Body of pancreas (tissue), 4 donors: ENCODE data around the gene GMDS. TPM values are rescaled to one million over a fixed set of nuclear protein-coding genes. Genes with fewer than 3 reads are reported as not detected.

ENCODE experiments used
- ATAC-seq: fragments of 150-250 bp; one replicate; pipeline ENCODE4 v1.9.1; 2016
- DNase-seq, 4 donors: peaks; one replicate each; pipeline ENCODE4 v3.0.0-alpha.2; 2019
- H3K27ac ChIP-seq, 4 donors: fragments of 200-600 bp; sonication (generic); 1 replicate in 3 of 4; 2 replicates in 1 of 4; pipeline versions ENCODE4 v1.5.1 to v1.6.1; 2016 to 2019; ENCODE audit warnings: mild to moderate bottlenecking in 1 of 4, mixed read lengths in 1 of 4, moderate library complexity in 1 of 4
- H3K27me3 ChIP-seq, 2 donors: fragments of 200-600 bp; sonication (generic); one replicate each; pipeline ENCODE4 v1.6.0; 2016; ENCODE audit warnings: mild to moderate bottlenecking in 1 of 2
- H3K36me3 ChIP-seq, 2 donors: fragments of 200-600 bp; sonication (generic); replicated peaks in 1 of 2; 2 replicates each; pipeline ENCODE4 v1.5.1; 2016; ENCODE audit warnings: low read depth in 2 of 2; ENCODE audit not compliant: insufficient read depth in 1 of 2
- H3K4me1 ChIP-seq: fragments of 200-600 bp; sonication (generic); one replicate; pipeline ENCODE4 v1.6.0; 2016
- H3K4me3 ChIP-seq, 2 donors: fragments of 200-600 bp; sonication (generic); 1 replicate in 1 of 2; 2 replicates in 1 of 2; pipeline ENCODE4 v1.5.1; 2016 to 2019
- H3K9me3 ChIP-seq, 3 donors: fragments of 200-600 bp; sonication (generic); 1 replicate in 2 of 3; 2 replicates in 1 of 3; pipeline ENCODE4 v1.5.1; 2016
- CTCF ChIP-seq, 7 experiments: fragments of 450-650 bp in 4 of 7; fragments of 200-600 bp in 3 of 7; sonication (generic) in 3 of 7; IDR thresholded peaks; one replicate each; pipeline ENCODE4 v1.5.1; 2016 to 2019; ENCODE audit warnings: antibody characterized with exemption in 7 of 7
- POLR2A ChIP-seq, 3 donors: fragments of 450-650 bp; IDR thresholded peaks; one replicate each; pipeline ENCODE4 v1.6.1; 2016; ENCODE audit warnings: antibody characterized with exemption in 3 of 3, mild to moderate bottlenecking in 2 of 3
- WGBS, 2 donors: methylation state at CpG; one replicate each; pipeline ENCODE4 v1.1.5; 2017; 5-methylcytosine and 5-hydroxymethylcytosine counted together
- intact Hi-C: fragments of 100-400 bp; cut with DNase I; formaldehyde crosslinking; loops from one replicate; pipeline ENCODE4 v1.15.1; 2023
- total RNA-seq, 2 donors: library from RNA; depleted of rRNA; stranded (reverse); fragments of >200 nt; gene quantifications; one replicate each; pipeline ENCODE4 v1.1.0, GENCODE V29; 2016

The GMDS gene
- total RNA-seq, 2 donors from 2014 or later: 34.5 to 63.3 TPM

- Histone ChIP-seq H3K27ac (no peak overlapping the region), H3K36me3 (no peaks in the 10 kb centered on the region), H3K4me3 (no peak overlapping the region), H3K27me3 (no peaks in the 10 kb centered on the region), H3K9me3 (no peaks in the 10 kb centered on the region), H3K4me1 (peaks cover 7% of the 10 kb centered on the region)
- ATAC-seq (no peak), DNase-seq (no peak)
- intact Hi-C loops: no loop called here
- TF ChIP-seq POLR2A (IDR thresholded peaks at IDR 0.05) (no peak), CTCF (IDR thresholded peaks at IDR 0.05) (no peak)
- WGBS, 2 donors: 89 to 93% methylated on average over 8 of the region's 8 CpGs
These were observed 429.5 kb downstream of the GMDS start for GRCh38 chr6:1815827-1816452.

DNA sequence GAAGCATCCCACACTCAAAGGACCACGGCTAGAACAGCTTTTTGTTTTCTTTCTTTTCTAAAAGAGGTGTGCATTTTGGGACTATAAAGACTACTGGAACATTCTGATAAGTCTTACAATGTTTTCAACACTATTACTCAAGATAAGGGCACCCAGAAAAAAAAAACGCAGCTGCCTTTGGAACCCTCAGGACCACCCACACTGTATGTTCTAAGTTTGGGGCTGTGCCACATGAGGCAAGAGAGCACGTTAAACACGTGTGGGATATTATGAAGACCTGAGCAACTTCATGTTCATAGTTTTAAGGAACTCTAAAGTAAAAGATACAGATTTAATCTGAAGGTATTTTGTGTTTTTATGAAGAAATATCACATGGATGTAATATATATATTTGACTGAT, 431.1 kb downstream of the GMDS start:
- Histone ChIP-seq H3K9me3 (no peaks in the 10 kb centered on the region), H3K27ac (no peak overlapping the region), H3K4me1 (no peaks in the 10 kb centered on the region), H3K36me3 (no peaks in the 10 kb centered on the region), H3K27me3 (no peaks in the 10 kb centered on the region), H3K4me3 (no peak overlapping the region)
- DNase-seq (no peak), ATAC-seq (no peak)
- intact Hi-C loops: no loop called here
- WGBS, 2 donors: 54 to 58% methylated on average over 4 of the region's 4 CpGs
- TF ChIP-seq POLR2A (IDR thresholded peaks at IDR 0.05): no peak
- TF ChIP-seq CTCF (IDR thresholded peaks at IDR 0.05): no peak

GRCh38 chr6:1812487-1812886, 432.9 kb downstream of the GMDS start:
- no peak for TF ChIP-seq POLR2A (IDR thresholded peaks at IDR 0.05)
- no peak overlapping the region for H3K4me3 ChIP-seq
- H3K27ac ChIP-seq: no peak overlapping the region
- no peaks in the 10 kb centered on the region for H3K27me3 ChIP-seq
- no peaks in the 10 kb centered on the region for H3K9me3 ChIP-seq
- 78 to 86% methylated on average over 2 of the region's 2 CpGs for WGBS, 2 donors
- no peaks in the 10 kb centered on the region for H3K4me1 ChIP-seq
- intact Hi-C loops: no loop called here
- H3K36me3 ChIP-seq: no peaks in the 10 kb centered on the region
- no peak for ATAC-seq
- DNase-seq: no peak

GRCh38 chr6:1812034-1812433, 433.4 kb downstream of the GMDS start:
- no peaks in the 10 kb centered on the region for H3K27me3 ChIP-seq
- intact Hi-C loops: no loop called here
- no peak for DNase-seq
- 88 to 89% methylated on average over 7 of the region's 7 CpGs for WGBS, 2 donors
- H3K9me3 ChIP-seq: no peaks in the 10 kb centered on the region
- TF ChIP-seq POLR2A (IDR thresholded peaks at IDR 0.05) (no peak), CTCF (IDR thresholded peaks at IDR 0.05) (no peak)
- no peak overlapping the region for H3K27ac ChIP-seq
- H3K36me3 ChIP-seq: no peaks in the 10 kb centered on the region
- no peak overlapping the region for H3K4me3 ChIP-seq
- no peak for ATAC-seq
- H3K4me1 ChIP-seq: no peaks in the 10 kb centered on the region

GRCh38 chr6:1810880-1811279, 434.5 kb downstream of the GMDS start:
- Histone ChIP-seq H3K27me3 (no peaks in the 10 kb centered on the region), H3K27ac (no peak overlapping the region), H3K4me3 (no peak overlapping the region), H3K9me3 (no peaks in the 10 kb centered on the region), H3K36me3 (no peaks in the 10 kb centered on the region), H3K4me1 (no peaks in the 10 kb centered on the region)
- ATAC-seq (no peak), DNase-seq (no peak)
- TF ChIP-seq CTCF (IDR thresholded peaks at IDR 0.05): no peak
- TF ChIP-seq POLR2A (IDR thresholded peaks at IDR 0.05): no peak
- WGBS, 2 donors: 88 to 97% methylated on average over 2 of the region's 2 CpGs
- intact Hi-C loops: no loop called here
